T-helper 2 cell treated with Interferon-gamma antibody and Interleukin-4, amounts not matched to agents 5 μg/mL and 100 μg/mL, for 36 hours (primary cell): ENCODE measurements around the gene NRG3.

Experiments
- DNase-seq: peaks from one replicate; pipeline ENCODE4 v3.0.0; 2021; ENCODE audit warnings: low spot score
- H3K27ac Mint-ChIP-seq: one replicate; pipeline ENCODE4 v1.8.0; 2021; ENCODE audit warnings: mild to moderate bottlenecking, mixed read lengths
- H3K27me3 Mint-ChIP-seq: one replicate; pipeline ENCODE4 v1.8.0; 2021; ENCODE audit warnings: low read depth, mixed read lengths
- H3K36me3 Mint-ChIP-seq: one replicate; pipeline ENCODE4 v1.8.0; 2021; ENCODE audit warnings: low read depth, mixed read lengths
- H3K4me1 Mint-ChIP-seq: one replicate; pipeline ENCODE4 v1.8.0; 2021; ENCODE audit warnings: low read depth, mixed read lengths
- H3K4me3 Mint-ChIP-seq: one replicate; pipeline ENCODE4 v1.8.0; 2022; ENCODE audit warnings: mild to moderate bottlenecking, moderate library complexity, mixed read lengths
- H3K9me3 Mint-ChIP-seq: one replicate; pipeline ENCODE4 v1.8.0; 2021; ENCODE audit warnings: mixed read lengths

NRG3 gene

DNA sequence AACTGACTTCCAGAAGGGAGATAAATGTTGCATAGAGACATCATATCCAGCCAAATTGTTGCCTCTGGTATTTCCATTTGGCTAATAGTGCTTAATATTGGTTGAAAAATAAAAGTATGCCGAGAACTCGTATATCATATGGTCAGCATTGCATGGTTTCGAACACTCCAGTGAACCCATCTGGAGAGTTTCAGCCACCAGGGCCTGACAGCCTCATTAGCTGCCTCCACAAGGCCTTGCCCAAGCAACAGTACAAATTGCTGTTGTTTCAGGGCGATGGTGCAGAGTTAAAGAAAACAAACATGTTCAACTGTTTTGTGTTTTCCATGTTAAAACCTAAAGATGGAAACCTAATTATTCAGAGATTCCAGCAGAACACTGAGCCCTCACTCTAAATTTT, 28.5 kb downstream of the NRG3 start:
- Mint-ChIP-seq H3K4me3 (no peak overlapping the region), H3K27ac (no peak overlapping the region), H3K4me1 (no peaks in the 10 kb centered on the region), H3K36me3 (no peaks in the 10 kb centered on the region), H3K27me3 (no peaks in the 10 kb centered on the region), H3K9me3 (no peaks in the 10 kb centered on the region)
- no peak for DNase-seq

DNA sequence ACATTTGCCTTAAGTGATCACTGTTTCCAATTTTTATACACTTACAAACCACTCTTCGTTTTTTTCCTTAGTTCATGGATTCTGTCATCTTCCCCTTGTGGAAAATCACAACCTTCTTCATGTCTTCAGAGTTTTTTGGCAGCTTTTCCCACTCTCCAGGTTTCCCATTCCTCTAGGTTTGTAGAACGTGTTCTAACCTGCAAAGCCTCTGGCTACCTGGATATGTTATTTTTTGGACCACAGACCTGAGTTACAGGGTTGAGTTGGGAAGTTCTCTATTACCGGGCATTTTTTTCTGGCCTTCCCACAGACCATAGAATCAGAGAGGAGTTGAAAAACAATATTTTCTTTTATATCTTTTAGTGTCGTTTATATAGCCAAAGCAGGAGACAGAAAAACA, 30.2 kb downstream of the NRG3 start:
- no peak overlapping the region for H3K4me3 Mint-ChIP-seq
- no peak overlapping the region for H3K27ac Mint-ChIP-seq
- H3K27me3 Mint-ChIP-seq: no peaks in the 10 kb centered on the region

DNA sequence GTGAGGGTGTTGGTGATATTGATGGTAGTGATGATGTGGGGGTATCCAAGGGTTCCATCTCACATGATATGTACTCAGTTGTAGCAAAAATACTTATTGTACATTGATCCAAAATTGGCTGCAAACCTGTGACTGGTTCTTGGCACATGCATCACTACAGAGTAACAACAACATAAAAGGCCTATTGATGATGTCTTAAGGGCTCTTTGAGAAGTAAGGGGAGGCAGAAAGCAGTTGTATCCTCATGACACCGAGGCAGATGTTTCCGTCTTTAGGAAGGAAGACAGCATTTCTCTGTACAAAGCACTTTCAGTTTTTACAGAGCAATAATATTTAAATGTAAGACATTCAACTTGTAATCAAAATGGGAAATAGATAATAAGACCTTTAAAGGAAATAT, 34.5 kb downstream of the NRG3 start:
- H3K36me3 Mint-ChIP-seq: no peaks in the 10 kb centered on the region
- no peaks in the 10 kb centered on the region for H3K27me3 Mint-ChIP-seq
- H3K9me3 Mint-ChIP-seq: no peaks in the 10 kb centered on the region
- H3K4me1 Mint-ChIP-seq: no peaks in the 10 kb centered on the region
- no peak overlapping the region for H3K4me3 Mint-ChIP-seq
- no peak for DNase-seq
- no peak overlapping the region for H3K27ac Mint-ChIP-seq

More for the DNA sequence above, 30.2 kb downstream of the NRG3 start:
- Mint-ChIP-seq H3K36me3 (no peaks in the 10 kb centered on the region), H3K4me1 (no peaks in the 10 kb centered on the region), H3K9me3 (no peaks in the 10 kb centered on the region)
- DNase-seq: no peak

DNA sequence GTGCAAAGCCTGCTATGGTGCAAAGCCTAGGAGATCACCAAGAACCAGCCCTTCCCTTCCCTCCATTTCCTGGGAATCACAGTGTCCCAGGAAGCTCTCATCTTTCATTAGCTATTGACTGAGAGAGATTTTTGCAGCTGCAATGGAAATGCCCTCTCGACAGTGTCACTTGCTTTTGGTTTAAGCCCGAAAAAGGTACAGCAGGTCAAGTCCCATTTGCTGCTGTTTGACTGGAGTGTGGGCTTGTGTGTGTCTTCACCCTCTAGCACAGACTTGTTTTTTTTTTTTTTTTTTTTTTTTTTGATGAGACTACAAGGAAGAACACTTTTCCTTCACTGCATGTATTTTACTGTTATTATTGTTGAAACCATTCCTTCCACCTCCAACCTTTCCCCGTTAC, 36.3 kb downstream of the NRG3 start:
- H3K36me3 Mint-ChIP-seq: no peaks in the 10 kb centered on the region
- no peaks in the 10 kb centered on the region for H3K9me3 Mint-ChIP-seq
- no peak overlapping the region for H3K4me3 Mint-ChIP-seq
- no peak overlapping the region for H3K27ac Mint-ChIP-seq
- DNase-seq: no peak
- H3K4me1 Mint-ChIP-seq: no peaks in the 10 kb centered on the region
- H3K27me3 Mint-ChIP-seq: no peaks in the 10 kb centered on the region

DNA sequence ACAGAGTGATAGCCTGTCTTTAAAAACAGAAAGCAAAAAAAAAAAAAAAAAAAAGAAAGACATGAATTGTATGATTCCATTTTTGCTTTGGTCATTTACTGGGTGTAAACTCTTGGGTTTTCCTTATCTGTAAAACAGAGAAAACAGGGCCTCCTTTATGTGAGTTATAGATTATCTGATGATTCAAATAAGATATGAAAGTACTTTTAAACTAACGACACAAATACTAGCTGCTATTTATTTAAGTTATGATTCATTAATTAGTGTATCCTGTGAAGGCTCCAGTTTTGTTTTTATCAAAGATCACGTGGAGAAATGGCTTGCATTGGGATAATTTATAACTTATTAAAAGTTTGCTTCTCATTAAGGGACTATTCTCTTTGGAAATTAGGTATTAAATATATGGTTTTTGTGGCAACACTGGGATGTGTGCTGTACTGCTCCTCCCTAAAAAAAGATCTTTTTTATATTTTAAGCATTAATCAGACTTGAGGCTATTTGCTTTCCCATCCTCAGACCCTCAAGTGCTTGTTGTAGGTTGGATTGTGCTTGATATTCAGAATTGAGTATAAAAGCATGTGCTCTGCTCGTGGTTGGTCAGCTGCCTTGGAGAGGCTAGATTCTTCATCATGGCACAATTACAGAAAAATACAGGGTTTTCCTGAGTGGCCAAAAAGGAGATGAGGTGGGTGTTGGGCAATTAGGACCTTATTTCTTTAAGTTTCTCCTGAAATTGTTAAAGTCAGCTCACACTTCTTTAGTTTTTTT, 39.9 kb downstream of the NRG3 start:
- no peaks in the 10 kb centered on the region for H3K36me3 Mint-ChIP-seq
- no peak overlapping the region for H3K4me3 Mint-ChIP-seq
- no peak for DNase-seq
- no peaks in the 10 kb centered on the region for H3K4me1 Mint-ChIP-seq
- no peaks in the 10 kb centered on the region for H3K9me3 Mint-ChIP-seq
- no peaks in the 10 kb centered on the region for H3K27me3 Mint-ChIP-seq
- no peak overlapping the region for H3K27ac Mint-ChIP-seq

DNA sequence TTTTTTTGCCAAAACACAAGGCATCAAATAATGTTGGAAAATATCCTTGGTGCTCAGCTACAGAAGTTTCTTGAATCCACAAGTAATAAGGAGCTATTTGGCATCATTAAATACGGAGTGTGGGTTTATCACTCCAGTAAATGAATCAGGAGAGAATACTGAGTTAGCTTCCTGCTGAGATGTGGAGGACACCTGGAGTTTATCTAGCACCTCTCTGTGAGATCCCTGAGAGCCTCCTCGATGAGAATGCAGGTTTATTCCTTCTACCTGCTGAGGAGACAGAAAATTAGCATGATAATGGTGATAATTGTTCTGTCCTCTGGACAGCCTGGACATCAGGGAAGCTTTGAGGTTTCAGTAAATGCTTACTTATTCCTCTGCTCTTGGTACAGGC, 40.5 kb downstream of the NRG3 start:
- Mint-ChIP-seq H3K9me3 (no peaks in the 10 kb centered on the region), H3K27me3 (no peaks in the 10 kb centered on the region)

DNA sequence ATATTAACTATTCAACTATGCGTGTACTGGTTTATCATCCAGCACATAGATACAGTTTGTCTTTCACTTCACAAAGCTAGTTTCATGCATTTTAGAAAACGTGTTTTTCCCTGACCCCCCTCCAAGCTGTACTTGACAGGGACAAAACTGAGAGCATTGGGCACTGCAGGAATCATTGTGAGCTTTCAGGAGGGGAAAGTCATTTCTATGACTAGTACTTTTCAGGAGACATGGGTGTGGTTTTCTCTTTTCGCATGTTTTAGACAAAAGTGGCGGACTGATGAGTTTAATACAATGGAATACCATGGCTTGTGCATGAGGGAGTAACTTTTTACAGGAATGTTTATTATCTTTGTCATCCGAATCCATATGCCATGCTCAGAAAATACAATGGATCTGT, 42.7 kb downstream of the NRG3 start:
- Mint-ChIP-seq H3K9me3 (no peaks in the 10 kb centered on the region), H3K27me3 (no peaks in the 10 kb centered on the region), H3K4me1 (no peaks in the 10 kb centered on the region), H3K36me3 (no peaks in the 10 kb centered on the region), H3K27ac (no peak overlapping the region), H3K4me3 (no peak overlapping the region)
- no peak for DNase-seq

More for the DNA sequence above, 40.5 kb downstream of the NRG3 start:
- H3K36me3 Mint-ChIP-seq: no peaks in the 10 kb centered on the region
- no peak for DNase-seq
- no peak overlapping the region for H3K4me3 Mint-ChIP-seq
- H3K27ac Mint-ChIP-seq: no peak overlapping the region
- H3K4me1 Mint-ChIP-seq: no peaks in the 10 kb centered on the region

DNA sequence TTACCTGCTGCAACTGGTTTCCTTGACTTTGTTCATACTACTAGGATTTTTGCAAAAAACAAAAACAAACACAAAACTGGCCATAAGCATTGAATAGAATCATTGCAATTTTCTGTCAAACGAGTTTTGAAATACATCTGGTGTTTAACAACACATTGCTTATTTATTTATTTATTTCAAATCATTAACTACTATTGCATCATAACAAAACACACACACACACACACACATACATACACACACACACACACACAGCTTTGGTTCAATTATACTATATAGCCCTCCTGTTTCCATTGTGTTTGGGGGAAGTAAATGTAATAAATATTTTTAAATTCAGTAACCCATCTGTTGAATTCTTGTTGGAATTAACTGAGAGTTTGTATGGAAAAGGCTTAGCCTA, 43.8 kb downstream of the NRG3 start:
- H3K27me3 Mint-ChIP-seq: no peaks in the 10 kb centered on the region
- H3K9me3 Mint-ChIP-seq: no peaks in the 10 kb centered on the region
- H3K4me3 Mint-ChIP-seq: no peak overlapping the region
- no peak for DNase-seq
- H3K27ac Mint-ChIP-seq: no peak overlapping the region
- H3K36me3 Mint-ChIP-seq: no peaks in the 10 kb centered on the region
- H3K4me1 Mint-ChIP-seq: no peaks in the 10 kb centered on the region

DNA sequence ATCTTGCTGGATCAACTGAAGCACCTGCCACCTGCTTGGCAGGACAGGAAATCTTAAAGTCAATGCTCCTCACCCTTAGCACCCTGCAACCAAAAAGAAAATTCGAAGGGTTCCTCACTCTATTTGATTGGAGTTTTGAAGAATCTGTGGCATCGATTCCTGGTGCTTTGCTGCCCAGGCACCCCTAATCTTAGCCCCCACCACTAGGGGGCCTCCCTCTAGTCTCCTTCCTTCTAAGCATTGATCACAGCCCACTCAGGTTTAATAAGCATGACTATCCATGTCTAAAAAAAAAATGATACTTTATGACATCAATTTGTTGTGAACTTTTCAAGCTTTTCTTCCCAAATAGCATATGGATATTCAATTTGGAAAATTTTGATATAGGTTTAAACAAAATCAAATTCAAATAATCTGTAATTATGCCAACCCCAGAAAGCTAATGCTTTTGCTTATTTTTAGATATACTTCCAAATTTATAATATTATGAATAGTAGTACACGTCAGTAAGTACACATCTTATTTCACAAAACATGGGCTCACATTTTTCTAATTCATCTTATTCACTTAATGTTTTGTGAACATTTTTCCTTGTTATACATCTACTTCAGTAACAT, 45.3 kb downstream of the NRG3 start:
- Mint-ChIP-seq H3K4me3 (no peak overlapping the region), H3K36me3 (no peaks in the 10 kb centered on the region), H3K27ac (no peak overlapping the region), H3K27me3 (no peaks in the 10 kb centered on the region), H3K4me1 (no peaks in the 10 kb centered on the region), H3K9me3 (no peaks in the 10 kb centered on the region)
- no peak for DNase-seq

DNA sequence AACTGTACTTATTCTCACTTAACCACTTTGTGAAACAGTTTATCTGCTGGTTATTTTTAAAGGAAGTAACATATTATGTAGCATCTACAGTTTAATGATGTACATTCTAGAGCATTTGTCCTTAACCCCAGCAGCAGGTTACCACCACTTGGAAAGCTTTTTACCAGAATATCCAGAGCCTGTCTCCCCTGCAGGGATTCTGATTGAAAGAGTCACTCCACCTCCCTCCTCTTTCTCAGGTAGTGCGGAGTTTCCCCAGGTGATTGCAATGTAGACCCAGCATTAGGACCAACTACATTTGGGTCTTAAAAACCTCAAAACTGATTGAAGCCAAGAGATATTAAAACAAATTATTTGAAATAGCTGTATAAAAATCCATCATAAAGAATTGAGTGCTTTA, 53.1 kb downstream of the NRG3 start:
- Mint-ChIP-seq H3K4me3 (no peak overlapping the region), H3K4me1 (no peaks in the 10 kb centered on the region), H3K27ac (no peak overlapping the region), H3K9me3 (no peaks in the 10 kb centered on the region), H3K27me3 (no peaks in the 10 kb centered on the region), H3K36me3 (no peaks in the 10 kb centered on the region)
- DNase-seq: no peak

DNA sequence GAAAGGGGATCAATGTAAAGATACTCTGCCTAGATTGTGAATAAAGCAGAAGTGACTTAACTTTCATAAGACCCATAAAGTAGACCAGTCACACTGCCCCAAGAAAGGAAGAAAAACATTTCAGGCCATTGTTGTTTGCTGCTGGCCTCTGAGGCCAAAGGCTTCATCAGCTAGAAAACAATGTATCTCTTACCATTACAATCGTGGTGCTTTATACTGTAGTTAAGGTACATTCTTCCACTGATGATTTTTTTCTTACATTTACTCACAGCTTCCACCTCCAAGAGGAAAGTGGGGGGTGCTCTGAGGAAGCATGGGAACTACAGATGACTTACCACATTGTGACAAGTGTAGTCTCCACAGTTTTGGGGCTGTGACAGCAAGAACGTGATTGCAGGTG, 68.6 kb downstream of the NRG3 start:
- DNase-seq: no peak
- no peaks in the 10 kb centered on the region for H3K36me3 Mint-ChIP-seq
- no peak overlapping the region for H3K4me3 Mint-ChIP-seq

DNA sequence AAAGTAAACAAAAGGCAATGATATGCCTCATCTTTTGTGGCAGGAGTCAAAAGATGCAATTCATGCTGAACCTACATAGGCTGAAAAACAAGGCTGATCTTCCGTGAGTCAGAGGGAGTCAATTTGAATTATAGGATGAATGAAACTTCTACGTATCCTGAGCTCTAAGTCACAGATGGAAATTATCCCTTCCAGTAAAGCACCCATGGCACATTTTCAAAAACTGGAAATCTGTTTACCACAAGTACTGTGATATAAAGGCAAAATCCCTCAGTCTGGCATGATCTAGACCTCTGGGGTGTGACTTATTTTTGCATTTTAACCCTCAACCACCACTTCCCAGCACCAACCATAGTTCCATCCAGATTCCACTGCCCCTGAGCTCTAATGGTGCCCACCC, 69.6 kb downstream of the NRG3 start:
- Mint-ChIP-seq H3K36me3 (no peaks in the 10 kb centered on the region), H3K27me3 (no peaks in the 10 kb centered on the region), H3K27ac (no peak overlapping the region), H3K9me3 (peaks cover 12% of the 10 kb centered on the region), H3K4me1 (no peaks in the 10 kb centered on the region), H3K4me3 (no peak overlapping the region)
- no peak for DNase-seq

More for the DNA sequence above, 68.6 kb downstream of the NRG3 start:
- peaks cover 12% of the 10 kb centered on the region for H3K9me3 Mint-ChIP-seq
- no peaks in the 10 kb centered on the region for H3K4me1 Mint-ChIP-seq
- H3K27me3 Mint-ChIP-seq: no peaks in the 10 kb centered on the region
- H3K27ac Mint-ChIP-seq: no peak overlapping the region

DNA sequence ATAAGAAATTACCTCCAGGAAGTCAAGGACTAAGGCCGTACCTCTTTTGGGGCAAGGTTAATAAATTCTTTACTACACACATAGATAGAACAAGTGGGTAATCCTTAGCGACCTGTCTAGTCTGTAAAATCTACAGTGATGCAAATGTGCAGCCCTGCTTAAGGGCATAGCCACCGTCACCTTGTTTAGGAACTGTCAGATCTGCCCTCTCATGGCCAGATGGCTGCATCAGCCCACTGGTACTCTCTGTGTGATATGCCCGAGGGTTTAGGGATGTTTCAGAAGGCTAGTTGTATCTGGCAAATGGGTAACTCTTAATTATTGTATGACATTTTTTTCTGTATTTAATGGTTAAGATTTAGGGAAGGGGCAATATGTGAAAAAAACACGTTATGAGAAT, 74.3 kb downstream of the NRG3 start:
- Mint-ChIP-seq H3K4me1 (no peaks in the 10 kb centered on the region), H3K27me3 (no peaks in the 10 kb centered on the region), H3K36me3 (no peaks in the 10 kb centered on the region), H3K4me3 (no peak overlapping the region), H3K27ac (no peak overlapping the region), H3K9me3 (peaks cover 13% of the 10 kb centered on the region)
- DNase-seq: no peak

DNA sequence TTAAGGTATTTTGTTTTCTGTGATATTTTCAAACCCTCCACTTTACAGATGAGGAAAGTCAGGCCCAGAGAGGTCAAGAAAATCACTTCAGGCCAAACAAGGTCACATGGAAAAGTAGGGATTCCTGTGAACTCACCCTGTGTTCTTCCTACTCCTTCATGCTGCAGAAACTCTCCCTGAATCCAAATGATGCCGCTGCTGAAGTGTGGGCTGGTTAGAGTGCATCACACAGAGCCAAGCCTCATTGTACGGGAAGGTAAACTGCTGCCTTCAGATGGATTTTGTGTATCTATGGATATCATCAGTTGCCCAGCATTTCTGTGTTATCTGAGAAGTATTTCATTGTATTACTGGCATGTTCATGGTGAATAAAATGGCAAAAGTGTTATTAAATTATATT, 75.4 kb downstream of the NRG3 start:
- no peak for DNase-seq
- H3K36me3 Mint-ChIP-seq: no peaks in the 10 kb centered on the region
- no peaks in the 10 kb centered on the region for H3K4me1 Mint-ChIP-seq
- no peaks in the 10 kb centered on the region for H3K27me3 Mint-ChIP-seq
- no peak overlapping the region for H3K27ac Mint-ChIP-seq
- no peak overlapping the region for H3K4me3 Mint-ChIP-seq
- peaks cover 13% of the 10 kb centered on the region for H3K9me3 Mint-ChIP-seq

DNA sequence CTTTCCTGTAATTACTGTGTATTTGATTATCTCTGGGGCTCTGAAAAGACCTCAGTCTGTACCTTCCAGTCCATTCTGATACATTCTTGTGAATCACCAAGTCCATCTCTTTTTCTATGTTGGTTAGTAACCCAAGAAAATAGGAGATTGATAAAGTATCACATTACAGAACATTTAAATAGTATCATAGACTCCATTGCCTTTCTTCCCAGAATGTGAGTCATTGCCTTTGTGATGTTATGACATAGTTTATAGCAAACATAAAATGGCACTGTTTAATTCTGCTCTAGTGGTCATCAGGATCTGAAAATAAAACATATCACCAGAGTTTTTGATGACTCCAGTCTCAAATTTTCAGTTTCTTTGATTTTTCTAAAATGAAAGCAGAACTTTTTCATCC, 78.4 kb downstream of the NRG3 start:
- no peaks in the 10 kb centered on the region for H3K27me3 Mint-ChIP-seq
- no peaks in the 10 kb centered on the region for H3K36me3 Mint-ChIP-seq
- H3K4me3 Mint-ChIP-seq: no peak overlapping the region
- DNase-seq: no peak
- H3K9me3 Mint-ChIP-seq: peaks cover 4% of the 10 kb centered on the region
- H3K27ac Mint-ChIP-seq: no peak overlapping the region
- H3K4me1 Mint-ChIP-seq: no peaks in the 10 kb centered on the region
